Sigmoid colon (tissue), 7 donors: ENCODE results near the gene SLC38A8. TPM values are rescaled to one million over a fixed set of nuclear protein-coding genes. Genes with fewer than 3 reads are reported as not detected.

Source experiments
- DNase-seq: peaks from one replicate; pipeline ENCODE4 v3.0.0-alpha.2; 2019
- H3K27ac ChIP-seq, 4 donors: fragments of 200-600 bp; sonication (generic); one replicate each; pipeline ENCODE4 v1.5.1; 2016 to 2019; ENCODE audit warnings: mild to moderate bottlenecking in 1 of 4
- H3K27me3 ChIP-seq, 3 donors: fragments of 200-600 bp; sonication (generic); one replicate each; pipeline ENCODE4 v1.5.1; 2019; ENCODE audit warnings: mild to moderate bottlenecking in 1 of 3
- H3K36me3 ChIP-seq, 4 donors: fragments of 200-600 bp; sonication (generic); one replicate each; pipeline ENCODE4 v1.5.1; 2016 to 2019
- H3K4me1 ChIP-seq, 4 donors: fragments of 200-600 bp; sonication (generic); one replicate each; pipeline ENCODE4 v1.5.1; 2017 to 2019
- H3K4me3 ChIP-seq, 4 donors: fragments of 200-600 bp; sonication (generic); one replicate each; pipeline ENCODE4 v1.5.1; 2017 to 2019; ENCODE audit warnings: mild to moderate bottlenecking in 2 of 4, moderate library complexity in 1 of 4
- H3K9me3 ChIP-seq, 4 donors: fragments of 200-600 bp in 3 of 4; sonication (generic) in 3 of 4; one replicate each; pipeline versions ENCODE4 v1.5.1 to v1.6.1; 2013 to 2019
- CTCF ChIP-seq, 4 experiments: fragments of 450-650 bp in 3 of 4; fragments of 200-600 bp in 1 of 4; IDR thresholded peaks; one replicate each; pipeline ENCODE4 v1.5.1; 2016 to 2019; ENCODE audit warnings: antibody characterized with exemption in 4 of 4, mild to moderate bottlenecking in 3 of 4, moderate library complexity in 2 of 4
- EP300 ChIP-seq, 4 donors: sonication (generic); formaldehyde crosslinking; IDR thresholded peaks; one replicate each; pipeline ENCODE4 v1.6.1; 2017; ENCODE audit warnings: antibody characterized with exemption in 4 of 4
- POLR2A ChIP-seq, 2 donors: fragments of 450-650 bp; IDR thresholded peaks; one replicate each; pipeline ENCODE4 v1.6.1; 2016; ENCODE audit warnings: antibody characterized with exemption in 2 of 2, mild to moderate bottlenecking in 2 of 2, moderate library complexity in 2 of 2
- POLR2AphosphoS5 ChIP-seq, 4 donors: sonication (generic); formaldehyde crosslinking; IDR thresholded peaks; one replicate each; pipeline ENCODE4 v1.6.1; 2017; ENCODE audit warnings: antibody characterized with exemption in 4 of 4
- WGBS, 2 donors: extraction: QIAGEN DNeasy Blood & Tissue Kit; methylation state at CpG; one replicate each; pipeline ENCODE4 v1.1.7; 2013; 5-methylcytosine and 5-hydroxymethylcytosine counted together
- intact Hi-C: fragments of 100-400 bp; cut with DNase I; formaldehyde crosslinking; loops from one replicate; pipeline ENCODE4 v1.15.1; 2023
- polyA plus RNA-seq, 3 donors: library from polyadenylated mRNA; stranded (reverse); fragments of 200-250 nt; gene quantifications; one replicate each; pipeline ENCODE4 v1.2.3, GENCODE V29; 2013
- total RNA-seq, 4 donors: library from RNA; depleted of rRNA; stranded (reverse); fragments of >200 nt; gene quantifications; one replicate each; pipeline ENCODE4 v1.1.0, GENCODE V29; 2016
- donor health status: healthy with polysubstance abuse.
- donor health status: Bipolar disorder and iron deficiency.
- donor health status: healthy.

Gene SLC38A8
- total and polyA plus RNA-seq, 7 donors: not detected

- Histone ChIP-seq H3K4me3 (no peak overlapping the region), H3K27me3 (peaks cover 0 to 16% (median 0%) of the 10 kb centered on the region in 3 donors), H3K27ac (no peak overlapping the region), H3K36me3 (no peaks in the 10 kb centered on the region), H3K4me1 (no peaks in the 10 kb centered on the region), H3K9me3 (peaks cover 0 to 8% (median 0%) of the 10 kb centered on the region in 4 donors)
- TF ChIP-seq POLR2AphosphoS5 (IDR thresholded peaks at IDR 0.05): no peak
- TF ChIP-seq POLR2A (IDR thresholded peaks at IDR 0.05): no peak
- no peak for TF ChIP-seq EP300 (IDR thresholded peaks at IDR 0.05)
- TF ChIP-seq CTCF (IDR thresholded peaks at IDR 0.05): no peak
- WGBS, 2 donors: 82 to 84% methylated on average over 14 of the region's 14 CpGs
- no peak for DNase-seq
- intact Hi-C loops: no loop called here
Measured at GRCh38 chr16:84040226-84040822, 2.3 kb downstream of the SLC38A8 start.

- Histone ChIP-seq H3K27ac (no peak overlapping the region), H3K4me3 (no peak overlapping the region), H3K4me1 (no peaks in the 10 kb centered on the region), H3K9me3 (peaks cover 0 to 8% (median 0%) of the 10 kb centered on the region in 4 donors), H3K27me3 (peaks cover 0 to 16% (median 0%) of the 10 kb centered on the region in 3 donors), H3K36me3 (no peaks in the 10 kb centered on the region)
- no peak for TF ChIP-seq CTCF (IDR thresholded peaks at IDR 0.05)
- TF ChIP-seq POLR2AphosphoS5 (IDR thresholded peaks at IDR 0.05): no peak
- no peak for TF ChIP-seq POLR2A (IDR thresholded peaks at IDR 0.05)
- TF ChIP-seq EP300 (IDR thresholded peaks at IDR 0.05): no peak
- intact Hi-C loops: no loop called here
- 92 to 95% methylated on average over 12 of the region's 12 CpGs for WGBS, 2 donors
- DNase-seq: no peak
Measured at GRCh38 chr16:84039696-84040095, 2.9 kb downstream of the SLC38A8 start.

- Histone ChIP-seq H3K9me3 (peaks cover 0 to 8% (median 0%) of the 10 kb centered on the region in 4 donors), H3K27ac (no peak overlapping the region), H3K4me1 (no peaks in the 10 kb centered on the region), H3K4me3 (no peak overlapping the region), H3K27me3 (peaks cover 0 to 16% (median 0%) of the 10 kb centered on the region in 3 donors), H3K36me3 (no peaks in the 10 kb centered on the region)
- intact Hi-C loops: no loop called here
- no peak for DNase-seq
- WGBS, 2 donors: 92 to 95% methylated on average over 12 of the region's 12 CpGs
- TF ChIP-seq POLR2AphosphoS5 (IDR thresholded peaks at IDR 0.05) (no peak), EP300 (IDR thresholded peaks at IDR 0.05) (no peak)
Measured at GRCh38 chr16:84038469-84038868, 4.1 kb downstream of the SLC38A8 start.

- TF ChIP-seq EP300 (IDR thresholded peaks at IDR 0.05) (no peak), POLR2AphosphoS5 (IDR thresholded peaks at IDR 0.05) (no peak), CTCF (IDR thresholded peaks at IDR 0.05) (no peak), POLR2A (IDR thresholded peaks at IDR 0.05) (no peak)
- intact Hi-C loops: no loop called here
- Histone ChIP-seq H3K36me3 (no peaks in the 10 kb centered on the region), H3K27me3 (peaks cover 0 to 11% (median 0%) of the 10 kb centered on the region in 3 donors), H3K4me3 (no peak overlapping the region), H3K9me3 (peaks cover 0 to 8% (median 0%) of the 10 kb centered on the region in 4 donors), H3K4me1 (no peaks in the 10 kb centered on the region), H3K27ac (no peak overlapping the region)
- DNase-seq: no peak
- WGBS, 2 donors: 85 to 90% methylated on average over 8 of the region's 8 CpGs
Measured at GRCh38 chr16:84036982-84037425, 5.6 kb downstream of the SLC38A8 start.

- no peak for DNase-seq
- WGBS, 2 donors: 78 to 86% methylated on average over 3 of the region's 3 CpGs
- TF ChIP-seq CTCF (IDR thresholded peaks at IDR 0.05) (no peak), POLR2A (IDR thresholded peaks at IDR 0.05) (no peak), EP300 (IDR thresholded peaks at IDR 0.05) (no peak), POLR2AphosphoS5 (IDR thresholded peaks at IDR 0.05) (no peak)
- H3K4me3 ChIP-seq: no peak overlapping the region
- no peaks in the 10 kb centered on the region for H3K36me3 ChIP-seq
- peaks cover 0 to 11% (median 0%) of the 10 kb centered on the region in 3 donors for H3K27me3 ChIP-seq
- no peaks in the 10 kb centered on the region for H3K4me1 ChIP-seq
- peaks cover 0 to 8% (median 0%) of the 10 kb centered on the region in 4 donors for H3K9me3 ChIP-seq
- intact Hi-C loops: no loop called here
- no peak overlapping the region for H3K27ac ChIP-seq
Measured at GRCh38 chr16:84036131-84036530, 6.5 kb downstream of the SLC38A8 start.
